Effector memory CD8-positive, alpha-beta T cell (primary cell): Measurements from ENCODE around the gene TCF12.
A peak's percentile ranks its signal among the peaks of the same experiment; 100 is the strongest.

Experiments
- ATAC-seq: fragments of 150-1000 bp; cut with Tn5 transposase; replicated peaks from 2 replicates; pipeline ENCODE4 v1.10.0; 2021; ENCODE audit warnings: mild to moderate bottlenecking, moderate library complexity
- DNase-seq, 3 experiments: peaks; one replicate each; pipeline ENCODE4 v3.0.0; 2021
- H3K27ac Mint-ChIP-seq, 2 donors: one replicate each; pipeline ENCODE4 v1.8.0; 2022; ENCODE audit warnings: mild to moderate bottlenecking in 2 of 2, mixed read lengths in 2 of 2, moderate library complexity in 2 of 2
- H3K27me3 Mint-ChIP-seq, 2 donors: one replicate each; pipeline ENCODE4 v1.8.0; 2022; ENCODE audit warnings: mixed read lengths in 2 of 2
- H3K36me3 Mint-ChIP-seq: one replicate; pipeline ENCODE4 v1.8.0; 2022; ENCODE audit warnings: mild to moderate bottlenecking, moderate library complexity, mixed read lengths; ENCODE audit not compliant: insufficient read depth
- H3K4me1 Mint-ChIP-seq, 2 donors: one replicate each; pipeline ENCODE4 v1.8.0; 2022; ENCODE audit warnings: low read depth in 2 of 2, mixed read lengths in 2 of 2
- H3K4me3 Mint-ChIP-seq, 2 donors: one replicate each; pipeline ENCODE4 v1.8.0; 2022; ENCODE audit warnings: mild to moderate bottlenecking in 2 of 2, mixed read lengths in 2 of 2, moderate library complexity in 2 of 2
- H3K9me3 Mint-ChIP-seq, 2 donors: one replicate each; pipeline ENCODE4 v1.8.0; 2022; ENCODE audit warnings: mixed read lengths in 2 of 2

Gene TCF12

GRCh38 chr15:57301307-57301706 is 382.9 kb downstream of the TCF12 start:
- DNase-seq (no peak), ATAC-seq (no peak)
- no peak overlapping the region for H3K27ac Mint-ChIP-seq
- H3K36me3 Mint-ChIP-seq = peaks cover 12% of the 10 kb centered on the region
- peaks cover 0 to 6% of the 10 kb centered on the region in 2 donors for H3K27me3 Mint-ChIP-seq
- peaks cover 10 to 12% of the 10 kb centered on the region in 2 donors for H3K4me1 Mint-ChIP-seq
- no peak overlapping the region for H3K4me3 Mint-ChIP-seq
- H3K9me3 Mint-ChIP-seq = no peaks in the 10 kb centered on the region

GRCh38 chr15:57302640-57303257 is 384.3 kb downstream of the TCF12 start:
- Mint-ChIP-seq H3K27ac (peak overlapping the region in 1 of 2 donors; percentile 19), H3K9me3 (no peaks in the 10 kb centered on the region), H3K36me3 (peaks cover 12% of the 10 kb centered on the region), H3K4me3 (peak overlapping the region in 1 of 2 donors; percentile 26), H3K27me3 (peaks cover 9 to 12% of the 10 kb centered on the region in 2 donors), H3K4me1 (peaks cover 13 to 15% of the 10 kb centered on the region in 2 donors)
- ATAC-seq (no peak), DNase-seq (no peak)

- Mint-ChIP-seq H3K4me1 (peaks cover 5 to 10% of the 10 kb centered on the region in 2 donors), H3K36me3 (peaks cover 7% of the 10 kb centered on the region), H3K9me3 (no peaks in the 10 kb centered on the region), H3K4me3 (peak overlapping the region in 1 of 2 donors; percentile 3), H3K27me3 (peaks cover 12 to 25% of the 10 kb centered on the region in 2 donors), H3K27ac (no peak overlapping the region)
- ATAC-seq = no peak
- no peak for DNase-seq
These were observed 386.6 kb downstream of the TCF12 start for GRCh38 chr15:57305009-57305408.

GRCh38 chr15:57306161-57306943 is 387.9 kb downstream of the TCF12 start:
- DNase-seq = peak; percentile 78 to 81 (median 79)
- peak overlapping the region; percentile 15 to 57 for H3K4me3 Mint-ChIP-seq
- peak; percentile 75 for ATAC-seq
- peaks cover 23 to 38% of the 10 kb centered on the region in 2 donors for H3K27me3 Mint-ChIP-seq
- H3K27ac Mint-ChIP-seq = peak overlapping the region in 1 of 2 donors; percentile 27
- H3K4me1 Mint-ChIP-seq = peaks cover 5 to 10% of the 10 kb centered on the region in 2 donors
- peaks cover 7% of the 10 kb centered on the region for H3K36me3 Mint-ChIP-seq
- H3K9me3 Mint-ChIP-seq = no peaks in the 10 kb centered on the region

- Mint-ChIP-seq H3K4me3 (peak overlapping the region; percentile 15 to 57), H3K9me3 (no peaks in the 10 kb centered on the region), H3K4me1 (peaks cover 5 to 10% of the 10 kb centered on the region in 2 donors), H3K27ac (no peak overlapping the region), H3K27me3 (peaks cover 28 to 45% of the 10 kb centered on the region in 2 donors), H3K36me3 (peaks cover 7% of the 10 kb centered on the region)
- no peak for DNase-seq
- no peak for ATAC-seq
These were observed 388.5 kb downstream of the TCF12 start for GRCh38 chr15:57306944-57307411.

- ATAC-seq (no peak), DNase-seq (no peak)
- H3K4me3 Mint-ChIP-seq = peak overlapping the region; percentile 15 to 57
These were observed 389.2 kb downstream of the TCF12 start for GRCh38 chr15:57307527-57308169.

GRCh38 chr15:57308170-57308545 is 389.7 kb downstream of the TCF12 start:
- Mint-ChIP-seq H3K4me3 (no peak overlapping the region), H3K4me1 (peaks cover 5 to 10% of the 10 kb centered on the region in 2 donors), H3K27me3 (peaks cover 34 to 52% of the 10 kb centered on the region in 2 donors), H3K36me3 (peaks cover 7% of the 10 kb centered on the region), H3K27ac (no peak overlapping the region), H3K9me3 (no peaks in the 10 kb centered on the region)
- no peak for DNase-seq
- no peak for ATAC-seq

More at GRCh38 chr15:57307527-57308169, 389.2 kb downstream of the TCF12 start:
- Mint-ChIP-seq H3K27ac (no peak overlapping the region), H3K27me3 (peaks cover 29 to 47% of the 10 kb centered on the region in 2 donors), H3K9me3 (no peaks in the 10 kb centered on the region), H3K4me1 (peaks cover 5 to 10% of the 10 kb centered on the region in 2 donors), H3K36me3 (peaks cover 7% of the 10 kb centered on the region)

GRCh38 chr15:57309856-57310760 is 391.7 kb downstream of the TCF12 start:
- Mint-ChIP-seq H3K4me1 (peaks cover 5 to 10% of the 10 kb centered on the region in 2 donors), H3K9me3 (no peaks in the 10 kb centered on the region), H3K27ac (peak overlapping the region in 1 of 2 donors; percentile 39), H3K4me3 (no peak overlapping the region), H3K36me3 (peaks cover 3% of the 10 kb centered on the region), H3K27me3 (peaks cover 34 to 58% of the 10 kb centered on the region in 2 donors)
- no peak for ATAC-seq
- DNase-seq = no peak

GRCh38 chr15:57310876-57311275 is 392.4 kb downstream of the TCF12 start:
- Mint-ChIP-seq H3K4me3 (no peak overlapping the region), H3K9me3 (no peaks in the 10 kb centered on the region), H3K36me3 (peaks cover 3% of the 10 kb centered on the region), H3K27me3 (peaks cover 32 to 64% of the 10 kb centered on the region in 2 donors), H3K4me1 (peaks cover 5 to 8% of the 10 kb centered on the region in 2 donors), H3K27ac (peak overlapping the region in 1 of 2 donors; percentile 39)
- DNase-seq (no peak), ATAC-seq (no peak)

- H3K9me3 Mint-ChIP-seq = no peaks in the 10 kb centered on the region
These were observed 393.5 kb downstream of the TCF12 start for GRCh38 chr15:57312006-57312317.

GRCh38 chr15:57312318-57313133 is 394.1 kb downstream of the TCF12 start:
- no peak for ATAC-seq
- Mint-ChIP-seq H3K27me3 (peaks cover 28 to 70% of the 10 kb centered on the region in 2 donors), H3K36me3 (peaks cover 3% of the 10 kb centered on the region), H3K4me3 (no peak overlapping the region), H3K9me3 (no peaks in the 10 kb centered on the region), H3K27ac (no peak overlapping the region), H3K4me1 (no peaks in the 10 kb centered on the region)
- DNase-seq = no peak

More at GRCh38 chr15:57312006-57312317, 393.5 kb downstream of the TCF12 start:
- DNase-seq (no peak), ATAC-seq (no peak)
- H3K36me3 Mint-ChIP-seq = peaks cover 3% of the 10 kb centered on the region
- peaks cover 0 to 2% of the 10 kb centered on the region in 2 donors for H3K4me1 Mint-ChIP-seq
- H3K4me3 Mint-ChIP-seq = no peak overlapping the region
- H3K27me3 Mint-ChIP-seq = peaks cover 27 to 71% of the 10 kb centered on the region in 2 donors
- H3K27ac Mint-ChIP-seq = no peak overlapping the region

- Mint-ChIP-seq H3K27ac (no peak overlapping the region), H3K4me1 (no peaks in the 10 kb centered on the region), H3K9me3 (no peaks in the 10 kb centered on the region), H3K4me3 (no peak overlapping the region), H3K27me3 (peaks cover 28 to 67% of the 10 kb centered on the region in 2 donors), H3K36me3 (peaks cover 3% of the 10 kb centered on the region)
- ATAC-seq (no peak), DNase-seq (no peak)
These were observed 394.7 kb downstream of the TCF12 start for GRCh38 chr15:57313134-57313483.
